OCI-LY7 (cell line): ENCODE results near the gene CDC14B.

ENCODE experiments used
- CTCF ChIP-seq: fragments of 200-600 bp; sonication (generic); conservative IDR thresholded peaks from 2 replicates; pipeline ENCODE4 v1.5.1; 2014; ENCODE audit warnings: mild to moderate bottlenecking, antibody characterized with exemption, low read length, moderate library complexity, mixed read lengths
- EZH2phosphoT487 ChIP-seq: fragments of 200-600 bp; sonication (generic); IDR thresholded peaks from 2 replicates; pipeline ENCODE4 v1.6.1; 2018; ENCODE audit warnings: low read depth, borderline replicate concordance, mild to moderate bottlenecking, mixed run types, antibody characterized with exemption, low read length, moderate library complexity, mixed read lengths

- no peak for TF ChIP-seq CTCF
- TF ChIP-seq EZH2phosphoT487, result no peak
Observed at GRCh38 chr9:96585426-96585825, 34.2 kb downstream of the CDC14B start.
